Measurements from ENCODE around the gene NAV2.
A peak's percentile ranks its signal among the peaks of the same experiment; 100 is the strongest.

Gene NAV2

DNA sequence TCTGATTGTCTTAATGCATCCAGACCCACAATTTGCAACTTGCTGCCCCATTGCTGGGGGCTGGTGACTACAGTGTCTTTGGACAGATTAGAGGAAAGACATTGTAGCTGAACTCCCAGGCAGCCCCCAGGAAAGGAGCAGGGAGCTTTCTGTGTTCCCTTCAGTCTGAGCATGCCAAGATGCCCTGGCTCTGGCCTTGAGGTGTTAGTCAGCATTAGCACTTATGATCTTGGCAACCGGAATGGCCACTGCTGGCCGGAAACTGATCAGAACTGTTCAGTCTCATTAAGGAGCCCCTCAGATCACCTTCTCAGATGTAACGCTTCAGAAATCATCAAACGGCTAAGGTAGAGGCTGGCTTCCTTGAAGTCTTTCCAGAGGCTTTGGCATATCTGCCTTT, 195.2 kb downstream of the NAV2 start:
- peaks cover under 1% of the 10 kb centered on the region for H3K9me3 ChIP-seq (ENCODE audit: insufficient read depth, low read depth, low read length)
- H3K79me2 ChIP-seq (ENCODE audit: control insufficient read depth, insufficient read depth, low read length, poor library complexity), result no peaks in the 10 kb centered on the region
- H3K23ac ChIP-seq (ENCODE audit: low read length), result no peak overlapping the region
- no peak overlapping the region for H2BK12ac ChIP-seq (ENCODE audit: low read length)
- H3K4ac ChIP-seq (ENCODE audit: low read depth, low read length), result no peak overlapping the region
- no peak for DNase-seq
- no peak overlapping the region for H2AFZ ChIP-seq (ENCODE audit: insufficient read depth, low read length, poor library complexity)
- no peak overlapping the region for H4K8ac ChIP-seq (ENCODE audit: low read depth, low read length)
- H3K4me3 ChIP-seq (ENCODE audit: low read depth, low read length), result no peak overlapping the region
- WGBS (ENCODE audit: extremely low coverage, insufficient coverage, insufficient read length), result no CpG with 5 or more reads among the region's 4 CpGs
- H3K27me3 ChIP-seq (ENCODE audit: insufficient read depth, low read length), result no peaks in the 10 kb centered on the region
- no peak overlapping the region for H3K4me2 ChIP-seq (ENCODE audit: low read length)
- H3K18ac ChIP-seq (ENCODE audit: low read length), result no peak overlapping the region
- no peak overlapping the region for H3K9ac ChIP-seq (ENCODE audit: low read length)
- H2BK5ac ChIP-seq (ENCODE audit: low read depth, low read length, poor library complexity), result no peak overlapping the region
- H2BK120ac ChIP-seq (ENCODE audit: insufficient read depth, low read length, poor library complexity), result no peak overlapping the region
- no peak overlapping the region for H4K91ac ChIP-seq (ENCODE audit: low read depth, low read length)
- peaks cover 0 to 2% of the 10 kb centered on the region in 2 experiments for H3K4me1 ChIP-seq (ENCODE audit: control insufficient read depth in 1 of 2, insufficient read depth in 2 of 2, low read length in 2 of 2)
- no peak overlapping the region for H4K12ac ChIP-seq (ENCODE audit: low read depth, low read length)
- no peak overlapping the region for H2AK5ac ChIP-seq (ENCODE audit: low read length)
- no peak overlapping the region for H3K14ac ChIP-seq (ENCODE audit: low read length)
- no peaks in the 10 kb centered on the region for H3K79me1 ChIP-seq (ENCODE audit: low read length)
- H3K36me3 ChIP-seq (ENCODE audit: control insufficient read depth in 1 of 2, insufficient read depth in 2 of 2, low read length in 2 of 2), result no peaks in the 10 kb centered on the region
- H3K27ac ChIP-seq (ENCODE audit: low read depth, low read length), result no peak overlapping the region

GRCh38 chr11:19910931-19911330, 198.3 kb downstream of the NAV2 start:
- no peak for DNase-seq
- H3K36me3 ChIP-seq (ENCODE audit: control insufficient read depth in 1 of 2, insufficient read depth in 2 of 2, low read length in 2 of 2), result no peaks in the 10 kb centered on the region
- no peak overlapping the region for H2AK5ac ChIP-seq (ENCODE audit: low read length)
- H4K91ac ChIP-seq (ENCODE audit: low read depth, low read length), result no peak overlapping the region
- H3K9me3 ChIP-seq (ENCODE audit: insufficient read depth, low read depth, low read length), result no peaks in the 10 kb centered on the region
- WGBS (ENCODE audit: extremely low coverage, insufficient coverage, insufficient read length), result no CpG with 5 or more reads among the region's 1 CpG
- no peaks in the 10 kb centered on the region for H3K79me2 ChIP-seq (ENCODE audit: control insufficient read depth, insufficient read depth, low read length, poor library complexity)
- H2AFZ ChIP-seq (ENCODE audit: insufficient read depth, low read length, poor library complexity), result no peak overlapping the region
- H2BK120ac ChIP-seq (ENCODE audit: insufficient read depth, low read length, poor library complexity), result no peak overlapping the region
- H2BK5ac ChIP-seq (ENCODE audit: low read depth, low read length, poor library complexity), result no peak overlapping the region
- H4K12ac ChIP-seq (ENCODE audit: low read depth, low read length), result no peak overlapping the region
- H3K27me3 ChIP-seq (ENCODE audit: insufficient read depth, low read length), result no peaks in the 10 kb centered on the region
- no peak overlapping the region for H3K18ac ChIP-seq (ENCODE audit: low read length)
- H3K4me1 ChIP-seq (ENCODE audit: control insufficient read depth in 1 of 2, insufficient read depth in 2 of 2, low read length in 2 of 2), result peaks cover 2 to 8% of the 10 kb centered on the region in 2 experiments
- no peak overlapping the region for H3K23ac ChIP-seq (ENCODE audit: low read length)
- H3K9ac ChIP-seq (ENCODE audit: low read length), result no peak overlapping the region
- H3K79me1 ChIP-seq (ENCODE audit: low read length), result no peaks in the 10 kb centered on the region
- H3K14ac ChIP-seq (ENCODE audit: low read length), result no peak overlapping the region
- no peak overlapping the region for H2BK12ac ChIP-seq (ENCODE audit: low read length)
- no peak overlapping the region for H4K8ac ChIP-seq (ENCODE audit: low read depth, low read length)
- H3K4ac ChIP-seq (ENCODE audit: low read depth, low read length), result no peak overlapping the region
- H3K4me2 ChIP-seq (ENCODE audit: low read length), result no peak overlapping the region
- no peak overlapping the region for H3K27ac ChIP-seq (ENCODE audit: low read depth, low read length)
- no peak overlapping the region for H3K4me3 ChIP-seq (ENCODE audit: low read depth, low read length)

- no CpG with 5 or more reads among the region's 5 CpGs for WGBS (ENCODE audit: extremely low coverage, insufficient coverage, insufficient read length)
Measured at GRCh38 chr11:19912115-19912957, 199.7 kb downstream of the NAV2 start.

DNA sequence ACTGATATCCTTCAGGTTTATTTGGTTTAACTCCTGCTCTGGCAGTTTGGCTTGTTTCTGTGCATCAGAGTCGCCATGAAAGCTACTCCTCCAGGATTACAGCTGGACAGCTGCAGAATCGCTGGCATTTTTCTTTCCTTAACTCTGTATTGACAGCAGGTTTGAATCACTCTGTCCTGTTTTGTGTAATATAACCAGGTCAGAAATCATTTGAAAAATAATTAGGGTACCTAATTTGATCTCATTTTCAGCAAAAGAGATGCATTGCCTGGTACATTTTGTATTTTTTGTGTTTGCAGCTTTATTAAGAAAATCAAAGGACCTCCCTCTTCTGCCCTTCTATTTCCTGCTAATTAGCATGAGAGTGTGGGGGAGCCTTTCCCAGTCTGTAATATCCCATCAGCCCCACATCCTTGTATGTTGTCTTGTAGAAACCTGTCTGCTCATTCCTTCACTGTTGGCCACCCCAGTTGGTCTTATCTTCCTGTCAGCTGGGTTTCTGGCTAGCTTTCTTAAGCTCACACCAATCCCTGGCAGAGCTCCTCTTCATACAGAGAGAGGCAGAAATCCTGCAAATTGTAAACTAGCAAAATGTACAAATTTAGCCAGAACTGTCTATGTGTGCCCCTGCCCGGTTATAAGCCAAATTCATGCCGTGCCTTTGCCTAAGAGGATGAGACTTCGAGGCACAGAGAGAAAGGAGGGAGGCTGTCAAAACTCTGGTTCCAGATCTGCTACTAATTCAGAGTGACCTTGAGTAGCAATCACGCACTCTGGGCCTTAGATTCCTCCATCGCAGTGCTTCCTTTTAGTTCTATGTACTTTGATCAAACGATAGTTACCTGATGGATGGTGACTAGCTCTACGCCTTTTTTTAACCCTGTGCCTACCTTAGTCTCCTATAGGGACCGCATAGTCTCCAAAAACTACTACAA, 200.6 kb downstream of the NAV2 start:
- Histone ChIP-seq H3K4me3 (ENCODE audit: low read depth, low read length) (no peak overlapping the region), H3K9ac (ENCODE audit: low read length) (no peak overlapping the region), H3K79me1 (ENCODE audit: low read length) (no peaks in the 10 kb centered on the region), H3K27ac (ENCODE audit: low read depth, low read length) (no peak overlapping the region), H3K9me3 (ENCODE audit: insufficient read depth, low read depth, low read length) (no peaks in the 10 kb centered on the region), H3K18ac (ENCODE audit: low read length) (no peak overlapping the region), H2BK120ac (ENCODE audit: insufficient read depth, low read length, poor library complexity) (no peak overlapping the region), H4K91ac (ENCODE audit: low read depth, low read length) (no peak overlapping the region), H2BK12ac (ENCODE audit: low read length) (peak overlapping the region; percentile 3), H3K36me3 (ENCODE audit: control insufficient read depth in 1 of 2, insufficient read depth in 2 of 2, low read length in 2 of 2) (no peaks in the 10 kb centered on the region), H3K23ac (ENCODE audit: low read length) (no peak overlapping the region), H2BK5ac (ENCODE audit: low read depth, low read length, poor library complexity) (no peak overlapping the region), H3K4me2 (ENCODE audit: low read length) (no peak overlapping the region), H4K8ac (ENCODE audit: low read depth, low read length) (no peak overlapping the region), H4K12ac (ENCODE audit: low read depth, low read length) (no peak overlapping the region), H2AK5ac (ENCODE audit: low read length) (no peak overlapping the region), H3K14ac (ENCODE audit: low read length) (no peak overlapping the region), H3K79me2 (ENCODE audit: control insufficient read depth, insufficient read depth, low read length, poor library complexity) (no peaks in the 10 kb centered on the region), H2AFZ (ENCODE audit: insufficient read depth, low read length, poor library complexity) (no peak overlapping the region), H3K4me1 (ENCODE audit: control insufficient read depth in 1 of 2, insufficient read depth in 2 of 2, low read length in 2 of 2) (peaks cover 2 to 12% of the 10 kb centered on the region in 2 experiments), H3K4ac (ENCODE audit: low read depth, low read length) (no peak overlapping the region), H3K27me3 (ENCODE audit: insufficient read depth, low read length) (no peaks in the 10 kb centered on the region)
- DNase-seq, result peak in 1 of 2 donors; percentile 30
- no CpG with 5 or more reads among the region's 10 CpGs for WGBS (ENCODE audit: extremely low coverage, insufficient coverage, insufficient read length)

More at GRCh38 chr11:19912115-19912957, 199.7 kb downstream of the NAV2 start:
- Histone ChIP-seq H3K9ac (ENCODE audit: low read length) (no peak overlapping the region), H2BK120ac (ENCODE audit: insufficient read depth, low read length, poor library complexity) (no peak overlapping the region), H3K4ac (ENCODE audit: low read depth, low read length) (no peak overlapping the region), H3K79me2 (ENCODE audit: control insufficient read depth, insufficient read depth, low read length, poor library complexity) (no peaks in the 10 kb centered on the region), H2BK12ac (ENCODE audit: low read length) (no peak overlapping the region), H3K14ac (ENCODE audit: low read length) (no peak overlapping the region), H2BK5ac (ENCODE audit: low read depth, low read length, poor library complexity) (no peak overlapping the region), H3K23ac (ENCODE audit: low read length) (no peak overlapping the region), H4K12ac (ENCODE audit: low read depth, low read length) (no peak overlapping the region), H4K91ac (ENCODE audit: low read depth, low read length) (no peak overlapping the region), H3K79me1 (ENCODE audit: low read length) (no peaks in the 10 kb centered on the region), H3K9me3 (ENCODE audit: insufficient read depth, low read depth, low read length) (no peaks in the 10 kb centered on the region), H3K27ac (ENCODE audit: low read depth, low read length) (no peak overlapping the region), H3K4me1 (ENCODE audit: control insufficient read depth in 1 of 2, insufficient read depth in 2 of 2, low read length in 2 of 2) (peaks cover 2 to 8% of the 10 kb centered on the region in 2 experiments), H2AK5ac (ENCODE audit: low read length) (no peak overlapping the region), H3K27me3 (ENCODE audit: insufficient read depth, low read length) (no peaks in the 10 kb centered on the region), H3K36me3 (ENCODE audit: control insufficient read depth in 1 of 2, insufficient read depth in 2 of 2, low read length in 2 of 2) (no peaks in the 10 kb centered on the region), H2AFZ (ENCODE audit: insufficient read depth, low read length, poor library complexity) (no peak overlapping the region), H3K4me3 (ENCODE audit: low read depth, low read length) (no peak overlapping the region), H4K8ac (ENCODE audit: low read depth, low read length) (no peak overlapping the region), H3K18ac (ENCODE audit: low read length) (no peak overlapping the region), H3K4me2 (ENCODE audit: low read length) (no peak overlapping the region)
- no peak for DNase-seq

All from trophoblast cell (in vitro differentiated cells and primary cell).